NCI-H526 (cell line): ENCODE measurements around the gene STK38.
"Not testable (repeated sequence)": the region's sequence is repeated elsewhere in the genome, so short reads cannot be mapped to it uniquely, and the experiment has no call there.

ENCODE experiments used
- DNase-seq, 2 experiments: peaks; one replicate each; lab custom pipeline; 2025; lab: John Stamatoyannopoulos, UW

The STK38 gene

DNA sequence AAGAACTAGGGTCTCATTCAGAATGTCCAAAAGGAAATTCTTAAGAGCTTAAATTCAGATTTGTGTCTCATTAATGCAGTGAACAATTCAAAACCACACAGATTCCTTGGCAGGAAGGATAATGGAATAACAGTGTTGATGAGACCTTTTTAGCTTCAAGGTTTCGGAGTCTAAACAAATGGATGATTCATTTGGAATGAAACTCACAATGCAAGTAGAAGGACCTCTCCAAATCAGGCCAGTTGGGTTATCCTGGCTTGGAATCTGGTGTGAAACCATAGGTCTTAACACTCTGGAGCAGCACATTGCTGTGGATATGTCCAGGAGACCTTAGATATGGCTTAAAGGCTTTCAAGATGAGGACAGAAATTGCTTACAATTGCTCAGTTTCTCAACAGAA is 59.6 kb downstream of the STK38 start:
- DNase-seq = no peak

GRCh38 chr6:36484736-36485135 is 62.5 kb downstream of the STK38 start:
- no peak for DNase-seq

- DNase-seq = not testable (repeated sequence)
Measured at GRCh38 chr6:36483326-36483725, 64.0 kb downstream of the STK38 start.

GRCh38 chr6:36479256-36479655 is 68.0 kb downstream of the STK38 start:
- no peak for DNase-seq

DNA sequence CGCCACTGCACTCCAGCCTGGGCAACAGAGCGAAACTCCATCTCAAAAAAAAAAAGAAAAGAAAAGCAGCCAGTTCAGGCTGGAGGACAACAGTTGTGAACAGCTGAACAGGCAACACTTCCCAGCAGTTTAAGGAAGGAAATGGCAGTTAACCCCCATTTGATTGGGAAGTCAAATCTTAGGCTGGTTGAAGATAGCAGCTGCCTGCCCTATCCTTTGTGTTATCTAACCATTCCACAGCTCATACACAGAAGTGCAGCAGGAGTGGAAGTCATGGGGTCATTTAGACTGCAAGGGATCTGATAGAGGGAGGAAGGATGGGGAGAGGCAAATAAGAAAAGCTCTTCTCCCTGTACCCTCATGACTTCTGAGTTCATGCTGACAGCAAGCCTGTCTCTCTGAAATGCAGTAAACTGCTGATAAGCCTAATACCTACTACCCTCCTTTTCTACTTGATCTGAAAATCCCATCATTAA is 69.2 kb downstream of the STK38 start:
- DNase-seq = no peak

DNA sequence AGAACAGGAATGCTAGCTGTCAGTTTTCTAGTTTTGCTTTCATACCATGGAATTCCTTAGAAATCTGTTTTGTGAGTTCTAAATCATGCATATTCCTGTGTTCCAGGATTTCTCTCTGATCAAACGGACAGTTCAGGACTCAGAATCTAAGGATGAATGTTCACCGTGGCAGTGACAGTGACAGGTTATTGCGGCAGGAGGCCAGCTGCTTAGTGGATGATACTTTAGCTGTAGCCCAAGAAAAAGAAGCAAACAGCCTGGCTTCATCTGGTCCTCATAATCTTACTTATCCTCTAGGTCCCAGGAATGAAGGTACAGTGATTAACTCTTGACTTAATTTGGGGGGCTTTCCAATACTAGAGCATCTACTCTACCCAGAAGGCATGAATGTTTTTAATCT is 77.3 kb downstream of the STK38 start:
- DNase-seq = no peak

- DNase-seq = no peak
Measured at GRCh38 chr6:36469148-36469661, 78.1 kb downstream of the STK38 start.

- DNase-seq = no peak
Measured at GRCh38 chr6:36467625-36468024, 79.7 kb downstream of the STK38 start.

GRCh38 chr6:36464233-36464632 is 83.0 kb downstream of the STK38 start:
- no peak for DNase-seq

- no peak for DNase-seq
Measured at GRCh38 chr6:36463676-36464075, 83.6 kb downstream of the STK38 start.

- DNase-seq = no peak
Measured at GRCh38 chr6:36461646-36462045, 85.6 kb downstream of the STK38 start.

GRCh38 chr6:36460916-36461315 is 86.4 kb downstream of the STK38 start:
- no peak for DNase-seq

DNA sequence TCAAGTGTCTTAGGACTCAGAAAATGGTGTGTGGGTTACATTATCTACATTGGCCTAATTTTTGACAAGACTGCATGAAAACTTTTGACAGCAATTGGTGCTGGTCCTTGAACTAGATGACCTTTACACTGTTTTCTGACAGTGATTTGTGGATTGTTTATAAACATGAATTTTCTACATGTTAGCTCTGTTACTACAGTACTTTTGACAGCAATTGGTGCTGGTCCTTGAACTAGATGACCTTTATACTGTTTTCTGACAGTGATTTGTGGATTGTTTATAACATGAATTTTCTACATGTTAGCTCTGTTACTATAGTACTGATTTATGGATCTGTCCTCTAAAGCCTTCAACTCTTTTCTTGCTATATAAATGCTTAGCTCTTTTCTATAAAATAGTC is 87.8 kb downstream of the STK38 start:
- DNase-seq = no peak

GRCh38 chr6:36455486-36456027 is 91.7 kb downstream of the STK38 start:
- DNase-seq = no peak

- not testable (repeated sequence) for DNase-seq
Measured at GRCh38 chr6:36452897-36453296, 94.4 kb downstream of the STK38 start.

GRCh38 chr6:36449173-36449572 is 98.1 kb downstream of the STK38 start:
- DNase-seq = not testable (repeated sequence)

- DNase-seq = no peak
Measured at GRCh38 chr6:36445621-36446020, 101.7 kb downstream of the STK38 start.

DNA sequence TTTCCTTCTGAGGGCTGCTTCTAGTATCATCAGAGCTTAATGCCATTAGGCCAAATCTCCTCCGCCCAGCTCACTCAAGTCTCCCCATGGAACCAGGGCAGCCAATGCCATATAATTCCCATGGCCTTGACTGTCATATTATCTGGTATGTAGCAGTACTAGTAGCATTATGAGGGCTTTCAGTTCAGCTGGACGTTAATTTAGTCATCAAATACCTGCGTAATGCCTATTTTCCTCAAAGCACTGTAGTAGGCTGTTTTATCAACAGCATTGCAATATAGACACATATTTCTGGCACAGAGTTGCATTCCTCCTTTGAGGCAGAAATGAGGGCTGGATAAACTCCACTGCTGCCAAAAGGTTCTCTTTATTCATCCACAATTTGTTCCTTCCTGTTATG is 102.8 kb downstream of the STK38 start:
- peak in 1 of 2 experiments; percentile 28 for DNase-seq
